T47D (cell line): ENCODE data around the gene GJB3.
"Not testable (repeated sequence)": the region's sequence is repeated elsewhere in the genome, so short reads cannot be mapped to it uniquely, and the experiment has no call there.

Experiments
- DNase-seq, 2 experiments: peaks; one replicate each; pipeline versions ENCODE4 v3.0.0 to v3.0.0-alpha.2; 2011 to 2012; ENCODE audit warnings: low read depth in 1 of 2, low spot score in 1 of 2
- JUND ChIP-seq: IDR thresholded peaks from 2 replicates; pipeline ENCODE4 v1.6.1; 2012; ENCODE audit warnings: low read depth
- in situ Hi-C: cut with HindIII; loops from 2 replicates; pipeline ENCODE4 v1.10.0; 2016; ENCODE audit warnings: low sequenced_read_pairs, low pct_unique_long_range_greater_than_20kb

GJB3 gene

DNA sequence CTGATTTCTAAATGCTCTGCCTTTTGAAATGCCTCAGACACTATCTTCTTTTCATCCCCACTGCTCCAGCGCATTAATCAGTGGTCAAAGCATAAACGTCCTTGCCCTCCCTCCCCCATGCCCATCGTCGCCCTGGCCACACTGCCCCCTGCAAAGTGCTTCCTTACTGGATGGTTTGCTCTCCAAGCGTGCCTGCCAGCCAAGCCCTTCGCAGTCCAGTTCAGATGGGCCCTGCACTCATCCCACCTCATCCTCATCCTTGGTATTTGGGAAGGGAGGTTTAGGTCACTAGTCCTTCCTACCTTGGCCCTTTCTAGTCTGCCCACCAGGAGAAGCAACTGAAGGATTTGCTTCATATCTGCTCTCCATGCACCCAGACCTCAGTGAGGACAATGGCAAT lies 14.9 kb downstream of the GJB3 start:
- no peak for TF ChIP-seq JUND
- DNase-seq: no peak
- in situ Hi-C loops: no loop called here

DNA sequence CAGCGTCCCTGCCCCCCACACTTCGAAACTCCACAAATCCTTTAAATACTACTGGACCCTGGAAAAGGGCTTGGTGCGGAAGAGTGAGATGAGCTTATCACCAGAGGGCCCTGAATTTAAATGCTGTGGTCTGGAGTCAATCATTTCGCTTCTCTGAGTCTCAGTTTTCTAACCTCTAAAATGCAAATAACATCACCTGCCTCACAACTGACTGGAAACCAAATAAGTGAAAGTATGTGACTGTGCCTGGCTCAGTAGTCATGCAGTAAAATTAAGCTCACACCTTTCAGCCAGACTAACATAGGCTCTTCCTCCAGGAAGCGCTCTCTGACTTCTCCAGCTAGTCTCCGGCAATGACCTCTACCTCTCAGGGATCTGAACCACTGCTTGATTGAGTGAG lies 16.0 kb downstream of the GJB3 start:
- no peak for DNase-seq
- no peak for TF ChIP-seq JUND
- in situ Hi-C loops: no loop called here

GRCh38 chr1:34800214-34800613 lies 19.2 kb downstream of the GJB3 start:
- no peak for TF ChIP-seq JUND
- no peak for DNase-seq
- in situ Hi-C loops: no loop called here

DNA sequence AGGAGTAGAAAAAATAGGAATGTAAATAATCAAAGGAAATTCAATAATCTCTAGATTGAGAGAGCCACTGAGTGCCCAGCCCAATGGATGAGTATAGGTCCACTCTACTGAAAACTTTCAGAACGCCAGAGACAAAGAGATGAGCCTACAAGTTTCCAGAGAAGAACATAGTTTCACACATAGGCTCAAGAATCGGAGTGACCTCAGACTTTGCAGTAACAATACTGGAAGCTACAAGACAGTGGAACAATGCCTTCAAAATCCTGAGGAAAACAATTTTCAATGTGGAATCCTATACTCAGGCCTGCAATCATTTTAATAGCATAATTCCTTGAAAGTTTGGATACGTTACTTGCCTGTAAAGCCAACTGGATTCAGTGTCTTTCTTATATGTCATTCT lies 22.8 kb downstream of the GJB3 start:
- in situ Hi-C loops: no loop called here
- no peak for DNase-seq
- no peak for TF ChIP-seq JUND

GRCh38 chr1:34806396-34806795 lies 25.4 kb downstream of the GJB3 start:
- in situ Hi-C loops: no loop called here
- DNase-seq: no peak
- TF ChIP-seq JUND: no peak

DNA sequence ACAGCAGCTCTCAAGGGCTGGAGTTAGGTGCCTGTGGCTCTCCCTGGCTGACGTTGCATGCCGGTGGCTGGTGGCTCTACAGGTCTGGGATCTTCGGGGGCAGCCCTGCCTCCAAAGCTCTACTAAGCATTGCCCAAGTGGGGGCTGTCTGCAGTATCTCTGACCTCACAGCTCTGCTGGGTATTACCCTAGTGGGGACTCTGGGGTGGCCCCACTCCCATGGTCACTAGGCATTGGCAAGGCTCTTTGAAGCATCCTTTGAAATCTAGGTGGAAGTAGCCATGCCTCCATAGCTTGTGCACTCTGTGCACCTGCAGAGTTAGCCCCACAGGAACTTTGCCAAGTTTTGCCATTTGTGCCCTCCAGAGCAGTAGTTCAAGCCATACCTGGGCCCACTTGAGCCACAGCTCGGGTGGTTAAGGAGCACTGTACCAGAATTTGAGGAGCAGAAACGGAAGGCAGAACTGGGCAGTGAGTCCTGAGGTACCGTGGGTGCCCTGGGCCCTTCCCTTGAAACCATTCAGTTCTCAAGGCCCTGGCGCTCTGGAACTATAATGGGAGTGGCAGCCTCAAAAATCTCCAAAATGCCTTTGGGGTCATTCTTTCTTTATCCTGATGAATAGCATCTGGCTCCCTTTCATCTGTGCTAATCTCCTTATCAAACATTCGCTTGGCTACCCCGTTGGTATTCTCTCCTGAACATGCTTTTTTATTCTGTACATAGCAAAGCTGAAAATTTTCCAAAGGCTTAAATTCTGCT lies 27.2 kb downstream of the GJB3 start:
- DNase-seq: no peak
- no peak for TF ChIP-seq JUND
- in situ Hi-C loops: no loop called here

DNA sequence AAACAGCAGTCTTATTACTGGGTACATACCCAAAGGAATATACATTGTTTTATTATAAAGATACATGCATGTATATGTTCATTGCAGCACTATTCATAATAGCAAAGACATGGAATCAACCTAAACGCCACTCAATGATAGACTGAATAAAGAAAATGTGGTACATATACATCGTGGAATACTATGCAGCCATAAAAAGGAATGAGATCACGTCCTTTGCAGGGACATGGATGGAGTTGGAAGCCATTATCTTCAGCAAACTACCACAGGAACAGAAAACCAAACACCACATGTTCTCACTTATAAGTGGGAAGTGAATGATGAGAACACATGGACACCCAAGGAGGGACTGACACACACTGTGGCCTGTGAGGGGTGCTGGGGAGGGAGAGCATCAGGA lies 29.8 kb downstream of the GJB3 start:
- in situ Hi-C loops, DNase-seq: not testable (repeated sequence)

- DNase-seq: no peak
- TF ChIP-seq JUND: no peak
- in situ Hi-C loops: no loop called here
Measured at GRCh38 chr1:34816332-34816731, 35.3 kb downstream of the GJB3 start.

DNA sequence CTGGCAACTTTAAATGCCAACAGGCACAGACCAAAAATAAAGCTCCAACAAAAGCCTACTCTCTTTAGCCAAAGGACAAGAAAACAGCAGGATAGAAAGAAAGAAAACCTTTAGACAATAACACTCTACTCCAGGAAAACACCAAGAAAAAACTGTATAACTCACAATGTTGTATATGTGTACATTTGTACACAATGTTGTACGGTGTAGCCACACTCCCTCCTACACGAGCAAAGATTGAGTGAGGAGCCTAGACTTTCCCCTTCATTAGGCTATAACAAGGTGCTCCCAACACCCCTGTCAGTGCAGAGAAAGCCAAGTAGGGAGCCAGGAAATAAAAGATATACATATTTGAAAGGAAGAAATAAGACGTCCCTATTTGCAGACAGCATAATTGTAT lies 35.8 kb downstream of the GJB3 start:
- in situ Hi-C loops: no loop called here

DNA sequence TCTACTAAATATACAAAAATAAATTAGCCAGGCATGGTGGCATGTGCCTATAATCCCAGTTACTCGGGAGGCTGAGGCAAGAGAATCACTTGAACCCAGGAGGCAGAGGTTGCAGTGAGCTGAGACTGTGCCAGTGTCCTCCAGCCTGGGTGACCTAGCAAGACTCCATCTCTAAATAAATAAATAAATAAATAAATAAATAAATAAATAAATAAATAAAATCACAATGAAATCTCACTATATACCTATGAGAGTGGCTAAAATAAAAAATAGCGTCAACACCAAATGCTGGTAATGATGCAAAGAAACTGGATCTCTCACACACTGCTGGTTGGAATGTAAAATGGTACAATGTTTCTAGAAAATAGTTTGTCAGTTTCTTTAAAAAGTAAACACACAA lies 37.8 kb downstream of the GJB3 start:
- DNase-seq, in situ Hi-C loops: not testable (repeated sequence)

More for the DNA sequence above, 35.8 kb downstream of the GJB3 start:
- no peak for DNase-seq
- no peak for TF ChIP-seq JUND

DNA sequence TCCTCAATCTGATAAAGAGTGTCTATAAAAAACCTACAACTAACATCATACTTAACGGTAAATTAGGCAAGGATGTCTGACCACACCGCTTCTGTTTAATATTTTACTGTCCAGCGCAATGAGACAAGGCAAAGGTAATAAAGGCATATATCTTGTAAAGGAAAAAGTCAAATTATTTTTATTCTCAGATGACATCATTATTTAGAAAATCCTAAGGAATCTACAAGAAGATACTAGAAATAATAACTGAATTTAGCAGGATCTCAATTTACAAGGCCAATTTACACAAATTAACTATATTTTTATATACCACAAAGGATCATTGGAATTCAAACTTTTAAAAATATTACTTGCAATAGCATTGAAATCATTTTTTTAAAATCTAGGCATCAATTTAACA lies 41.2 kb downstream of the GJB3 start:
- in situ Hi-C loops: no loop called here
- TF ChIP-seq JUND: no peak
- DNase-seq: no peak

DNA sequence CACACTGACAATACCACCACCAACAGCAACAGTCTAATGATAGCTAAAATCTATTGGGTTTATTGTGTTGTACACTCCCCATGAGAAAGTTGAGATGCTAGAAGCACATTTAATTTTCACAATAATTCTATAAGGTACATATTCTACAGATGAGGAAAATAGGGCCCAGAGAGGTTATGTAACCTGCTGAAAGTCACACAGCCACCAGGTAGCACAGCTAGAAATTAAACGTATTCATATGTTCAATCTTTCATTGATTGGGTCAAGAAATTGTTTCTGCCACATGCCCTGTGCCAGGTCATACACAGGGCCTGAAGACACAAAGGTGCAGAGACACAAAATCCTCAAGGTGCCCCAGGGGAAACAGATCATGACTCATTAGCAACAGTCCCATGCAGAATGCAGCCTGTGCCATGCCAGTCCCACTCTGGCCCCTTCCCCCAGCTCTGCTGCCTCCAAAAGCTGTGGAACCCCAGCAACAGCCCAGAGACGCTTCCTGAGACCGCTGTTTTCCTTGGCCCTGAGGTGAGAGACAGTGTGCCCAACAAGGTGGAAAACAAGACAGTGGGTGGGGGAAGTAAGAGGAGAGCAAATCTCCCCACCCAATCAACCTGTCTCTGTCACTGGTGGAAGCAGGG lies 43.9 kb downstream of the GJB3 start:
- in situ Hi-C loops: no loop called here
- no peak for DNase-seq
- TF ChIP-seq JUND: no peak

DNA sequence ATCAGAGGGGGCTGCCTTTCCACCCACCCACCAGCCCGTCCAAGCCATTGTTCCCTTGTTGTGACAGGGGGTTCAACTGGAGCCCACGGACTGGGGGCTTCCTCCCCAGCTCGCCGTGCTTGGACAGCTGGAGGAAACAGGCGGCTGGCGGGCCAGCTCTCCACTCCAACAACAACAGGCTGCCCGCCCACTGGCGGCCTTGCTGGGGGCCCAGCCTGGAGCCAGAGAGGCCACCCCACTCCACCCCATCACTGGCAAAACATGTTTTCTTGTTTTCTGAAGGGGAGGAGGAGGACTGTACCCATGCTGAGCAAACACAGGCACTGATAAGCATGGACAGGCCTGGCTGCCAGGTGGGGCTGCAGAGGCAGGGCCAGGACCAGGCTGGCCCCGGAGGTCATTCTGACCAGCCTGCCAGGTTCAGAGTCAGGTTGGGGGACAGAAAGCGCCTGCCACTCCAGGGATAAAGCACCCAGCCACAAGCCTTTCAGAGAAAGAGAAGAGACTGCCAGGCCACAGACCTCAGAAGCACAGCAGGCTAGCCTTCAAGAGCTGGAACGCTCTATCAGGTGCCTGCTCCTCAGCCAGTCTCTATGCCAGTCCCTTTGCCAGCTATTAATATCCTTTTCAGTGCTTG lies 44.6 kb downstream of the GJB3 start:
- in situ Hi-C loops: no loop called here
- no peak for TF ChIP-seq JUND
- peak in 1 of 2 experiments; percentile 28 for DNase-seq
